HS-27A (cell line): ENCODE results near the gene ADNP2.

ENCODE experiments used
- DNase-seq: peaks from one replicate; pipeline ENCODE4 v3.0.0-alpha.2; 2012; ENCODE audit warnings: low read depth, missing footprints

ADNP2 gene

GRCh38 chr18:80108739-80109675 lies at the start of gene ADNP2:
Gene ADNP2 (plus strand): TSS chr18:80109262. CDS start chr18:80117543, 8,281 bp downstream.
- DNase-seq: peak; percentile 86

GRCh38 chr18:80059945-80060344 lies 49.1 kb upstream of the ADNP2 start:
- no peak for DNase-seq

- no peak for DNase-seq
These were observed 43.4 kb upstream of the ADNP2 start for GRCh38 chr18:80065705-80066104.

- DNase-seq: no peak
These were observed 41.7 kb upstream of the ADNP2 start for GRCh38 chr18:80067321-80067720.

GRCh38 chr18:80067897-80068296 lies 41.2 kb upstream of the ADNP2 start:
- DNase-seq: no peak

GRCh38 chr18:80068571-80069272 lies 40.3 kb upstream of the ADNP2 start:
- DNase-seq: no peak

- no peak for DNase-seq
These were observed 38.2 kb upstream of the ADNP2 start for GRCh38 chr18:80070825-80071224.

GRCh38 chr18:80074183-80074582 lies 34.9 kb upstream of the ADNP2 start:
- no peak for DNase-seq

- no peak for DNase-seq
These were observed 34.4 kb upstream of the ADNP2 start for GRCh38 chr18:80074697-80075096.

- DNase-seq: no peak
These were observed 33.1 kb upstream of the ADNP2 start for GRCh38 chr18:80075940-80076339.

GRCh38 chr18:80076379-80076778 lies 32.7 kb upstream of the ADNP2 start:
- no peak for DNase-seq

GRCh38 chr18:80077873-80078272 lies 31.2 kb upstream of the ADNP2 start:
- no peak for DNase-seq

GRCh38 chr18:80086281-80086680 lies 22.8 kb upstream of the ADNP2 start:
- DNase-seq: no peak

GRCh38 chr18:80088036-80088435 lies 21.0 kb upstream of the ADNP2 start:
- no peak for DNase-seq

GRCh38 chr18:80088823-80089222 lies 20.2 kb upstream of the ADNP2 start:
- no peak for DNase-seq

- DNase-seq: no peak
These were observed 13.6 kb upstream of the ADNP2 start for GRCh38 chr18:80095414-80095813.

- no peak for DNase-seq
These were observed 13.0 kb upstream of the ADNP2 start for GRCh38 chr18:80096032-80096565.

- DNase-seq: no peak
These were observed 11.9 kb upstream of the ADNP2 start for GRCh38 chr18:80097201-80097600.

- no peak for DNase-seq
These were observed 5.8 kb upstream of the ADNP2 start for GRCh38 chr18:80103231-80103630.

GRCh38 chr18:80104364-80104779 lies 4.7 kb upstream of the ADNP2 start:
- no peak for DNase-seq

- DNase-seq: no peak
These were observed 3.5 kb upstream of the ADNP2 start for GRCh38 chr18:80105369-80106167.

GRCh38 chr18:80106482-80107051 lies 2.5 kb upstream of the ADNP2 start:
- DNase-seq: no peak
